SU-DHL-6 (cell line): ENCODE data around the gene GZMB.
"Not testable (repeated sequence)": the region's sequence is repeated elsewhere in the genome, so short reads cannot be mapped to it uniquely, and the experiment has no call there.

Experiments
- CTCF ChIP-seq: fragments of 200-600 bp; sonication (generic); IDR thresholded peaks from one replicate; pipeline ENCODE4 v1.5.1; 2017; ENCODE audit warnings: antibody characterized with exemption, mild to moderate bottlenecking, low read length, moderate library complexity; ENCODE audit not compliant: insufficient read depth, poor library complexity, severe bottlenecking
- EZH2phosphoT487 ChIP-seq: fragments of 200-600 bp; sonication (generic), shearing (Covaris generic); conservative IDR thresholded peaks from 2 replicates; pipeline ENCODE4 v1.6.1; 2018; ENCODE audit warnings: mild to moderate bottlenecking, antibody characterized with exemption, low read length, moderate library complexity, mixed read lengths

DNA sequence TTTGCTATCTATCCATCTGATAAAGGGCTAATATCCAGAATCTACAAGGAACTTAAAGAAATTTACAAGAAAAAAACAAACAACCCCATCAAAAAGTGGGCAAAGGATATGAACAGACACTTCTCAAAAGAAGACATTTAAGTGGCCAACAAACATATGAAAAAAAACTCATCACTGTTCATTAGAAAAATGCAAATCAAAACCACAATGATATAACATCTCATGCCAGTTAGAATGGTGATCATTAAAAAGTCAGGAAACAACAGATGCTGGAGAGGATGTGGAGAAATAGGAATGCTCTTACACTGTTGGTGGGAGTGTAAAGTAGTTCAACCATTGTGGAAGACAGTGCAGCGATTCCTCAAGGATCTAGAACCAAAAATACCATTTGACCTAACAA is 14.4 kb upstream of the GZMB start:
- not testable (repeated sequence) for TF ChIP-seq CTCF, EZH2phosphoT487
